WTC11 (cell line): ENCODE results near the gene GLUD2. TPM values are rescaled to one million over a fixed set of nuclear protein-coding genes. Genes with fewer than 3 reads are reported as not detected.

ENCODE experiments used
- ATAC-seq: fragments of 200-7000 bp; cut with Tn5 transposase; 2 replicates; pipeline ENCODE4 v1.10.0; 2021; ENCODE audit warnings: mild to moderate bottlenecking, moderate library complexity
- CTCF ChIA-PET: fragments of 300-600 bp; sonication (Branson Sonifier 250); formaldehyde crosslinking; loops from one replicate; lab custom pipeline; 2021; ENCODE audit warnings: antibody characterized with exemption; lab: Charles Lee
- POLR2A ChIA-PET: fragments of 350-600 bp; sonication (Branson Sonifier 250); formaldehyde crosslinking; loops from one replicate; lab custom pipeline; 2021; ENCODE audit warnings: antibody characterized with exemption; lab: Charles Lee
- DNase-seq: peaks from one replicate; pipeline ENCODE4 v3.0.0; 2021; ENCODE audit warnings: low spot score
- H3K27ac Mint-ChIP-seq: 2 replicates; pipeline ENCODE4 v1.8.0; 2021; ENCODE audit warnings: mixed read lengths
- H3K27me3 Mint-ChIP-seq: 2 replicates; pipeline ENCODE4 v1.8.0; 2021; ENCODE audit warnings: low read depth, mild to moderate bottlenecking, moderate library complexity, mixed read lengths
- H3K36me3 Mint-ChIP-seq: 2 replicates; pipeline ENCODE4 v1.8.0; 2021; ENCODE audit warnings: mixed read lengths
- H3K4me1 Mint-ChIP-seq: 2 replicates; pipeline ENCODE4 v1.8.0; 2022; ENCODE audit warnings: mixed read lengths
- H3K4me3 Mint-ChIP-seq: 2 replicates; pipeline ENCODE4 v1.8.0; 2021; ENCODE audit warnings: mild to moderate bottlenecking, moderate library complexity, mixed read lengths
- H3K9me3 Mint-ChIP-seq: 2 replicates; pipeline ENCODE4 v1.8.0; 2021; ENCODE audit warnings: mixed read lengths
- ATF2 ChIP-seq: sonication (generic); formaldehyde crosslinking; IDR thresholded peaks from 2 replicates; pipeline ENCODE4 v1.8.1; 2022; ENCODE audit warnings: low read depth, missing genetic modification reagents, borderline replicate concordance
- CTCF ChIP-seq: fragments of 200-600 bp; IDR thresholded peaks from 2 replicates; pipeline ENCODE4 v1.8.0; 2022; ENCODE audit warnings: antibody characterized with exemption
- ESRRA ChIP-seq: sonication (generic); formaldehyde crosslinking; IDR thresholded peaks from 2 replicates; pipeline ENCODE4 v1.8.1; 2022; ENCODE audit warnings: mild to moderate bottlenecking, missing genetic modification reagents, borderline replicate concordance
- FOXK1 ChIP-seq: sonication (generic); formaldehyde crosslinking; IDR thresholded peaks from 2 replicates; pipeline ENCODE4 v1.8.0; 2022; ENCODE audit warnings: mild to moderate bottlenecking, moderate library complexity, missing genetic modification reagents
- GRHL2 ChIP-seq: fragments of 250-450 bp; sonication (Bioruptor Pico); IDR thresholded peaks from 2 replicates; pipeline ENCODE4 v1.8.0; 2022; ENCODE audit warnings: mild to moderate bottlenecking, moderate library complexity; ENCODE audit not compliant: insufficient replicate concordance, severe bottlenecking
- HMGA2 ChIP-seq: fragments of 250-450 bp; sonication (Bioruptor Pico); IDR thresholded peaks from 2 replicates; pipeline ENCODE4 v1.4.0; 2021; ENCODE audit warnings: mild to moderate bottlenecking, moderate library complexity
- KAT7 ChIP-seq: sonication (generic); formaldehyde crosslinking; IDR thresholded peaks from 2 replicates; pipeline ENCODE4 v1.8.1; 2023; ENCODE audit warnings: missing genetic modification reagents, mild to moderate bottlenecking, borderline replicate concordance
- RELA ChIP-seq: sonication (generic); formaldehyde crosslinking; IDR thresholded peaks from 2 replicates; pipeline ENCODE4 v1.8.1; 2022; ENCODE audit warnings: missing genetic modification reagents, mild to moderate bottlenecking, borderline replicate concordance
- USF2 ChIP-seq: sonication (generic); formaldehyde crosslinking; IDR thresholded peaks from 2 replicates; pipeline ENCODE4 v1.8.1; 2023; ENCODE audit warnings: mild to moderate bottlenecking, missing genetic modification reagents, moderate library complexity
- ZNF532 ChIP-seq: fragments of 250-450 bp; sonication (Bioruptor Pico); IDR thresholded peaks from 2 replicates; pipeline ENCODE4 v1.9.0; 2021; ENCODE audit warnings: mild to moderate bottlenecking, borderline replicate concordance
- total RNA-seq: library from RNA; stranded (reverse); gene quantifications from 3 replicates; pipeline ENCODE4 v1.2.3, GENCODE V29; 2021

Gene GLUD2
- total RNA-seq, 1 experiment from 2014 or later: 0.57 TPM

- TF ChIP-seq ATF2 (CRISPR knock-in tag) (no peak), FOXK1 (CRISPR knock-in tag) (no peak)
Observed at GRCh38 chrX:121008920-121009319, 38.5 kb upstream of the GLUD2 start (continued).

- Mint-ChIP-seq H3K9me3 (no peaks in the 10 kb centered on the region), H3K27me3 (peaks cover 4% of the 10 kb centered on the region; the same call in 1 of the 2 replicates)
Observed at GRCh38 chrX:121009764-121010163, 37.6 kb upstream of the GLUD2 start.

More at GRCh38 chrX:121009764-121010163, 37.6 kb upstream of the GLUD2 start:
- Mint-ChIP-seq H3K4me3 (no peak overlapping the region), H3K4me1 (peaks cover 12% of the 10 kb centered on the region), H3K27ac (no peak overlapping the region), H3K36me3 (no peaks in the 10 kb centered on the region)
- no peak for DNase-seq
- TF ChIP-seq FOXK1 (CRISPR knock-in tag) (no peak), HMGA2 (no peak), CTCF (no peak), GRHL2 (CRISPR knock-in tag) (no peak), ZNF532 (CRISPR knock-in tag) (no peak), RELA (CRISPR knock-in tag) (no peak), ESRRA (CRISPR knock-in tag) (no peak), KAT7 (no peak), USF2 (no peak)
- POLR2A ChIA-PET: no interaction called here
- ATAC-seq: no peak
- CTCF ChIA-PET: no interaction called here
